GM12873 (cell line): Measurements from ENCODE around the gene ARHGAP24.

Experiments used
- CTCF ChIP-seq: IDR thresholded peaks from 2 replicates; pipeline ENCODE4 v1.5.1; 2012; ENCODE audit warnings: low read depth, mild to moderate bottlenecking, moderate library complexity, low read length, control low read depth; ENCODE audit not compliant: insufficient read depth; ENCODE audit errors: missing control alignments

The ARHGAP24 gene

GRCh38 chr4:85831647-85832046 lies 356.7 kb downstream of the ARHGAP24 start:
- no peak for TF ChIP-seq CTCF

GRCh38 chr4:85833302-85833701 lies 358.4 kb downstream of the ARHGAP24 start:
- no peak for TF ChIP-seq CTCF

GRCh38 chr4:85834934-85835333 lies 360.0 kb downstream of the ARHGAP24 start:
- TF ChIP-seq CTCF, result no peak

- TF ChIP-seq CTCF, result no peak
These were observed 361.9 kb downstream of the ARHGAP24 start for GRCh38 chr4:85836588-85837438.

- TF ChIP-seq CTCF, result no peak
These were observed 362.4 kb downstream of the ARHGAP24 start for GRCh38 chr4:85837439-85837733.

- TF ChIP-seq CTCF, result no peak
These were observed 367.6 kb downstream of the ARHGAP24 start for GRCh38 chr4:85842540-85842939.

GRCh38 chr4:85854546-85854945 lies 379.6 kb downstream of the ARHGAP24 start:
- TF ChIP-seq CTCF, result no peak
